Left ventricle myocardium superior (tissue), 1 donor: ENCODE data around the gene EFNA5. TPM values are rescaled to one million over a fixed set of nuclear protein-coding genes. Genes with fewer than 3 reads are reported as not detected.
A peak's percentile ranks its signal among the peaks of the same experiment; 100 is the strongest.

Experiments
- ATAC-seq: fragments of 200-7000 bp; cut with Tn5 transposase; one replicate; pipeline ENCODE4 v1.9.1; 2020; ENCODE audit warnings: mild to moderate bottlenecking, moderate library complexity
- DNase-seq: peaks from one replicate; pipeline ENCODE4 v3.0.0-alpha.2; 2020
- intact Hi-C: fragments of 100-400 bp; cut with micrococcal nuclease; formaldehyde crosslinking; loops from one replicate; pipeline ENCODE4 v1.11.0; 2022
- total RNA-seq: library from RNA; stranded (reverse); fragmentation: NEBNext Ultra II Directional; extraction: Animal tissue kit (Norgen Biotek cat#: 25700); gene quantifications from one replicate; pipeline ENCODE4 v1.2.1, GENCODE V29; 2021
- donor health status: DM: no; HTN: yes; CAD: no; lungs with severe emphysema.

Gene EFNA5
- total RNA-seq, 1 donor from 2014 or later: 36.4 TPM

GRCh38 chr5:107483231-107484024 is 187.3 kb downstream of the EFNA5 start:
- no peak for DNase-seq
- intact Hi-C loops: no loop called here
- no peak for ATAC-seq

GRCh38 chr5:107478068-107478641 is 192.6 kb downstream of the EFNA5 start:
- ATAC-seq: peak; percentile 25
- no peak for DNase-seq
- intact Hi-C loops: no loop called here

- ATAC-seq (no peak), DNase-seq (no peak)
- intact Hi-C loops: no loop called here
Observed at GRCh38 chr5:107477492-107477891, 193.2 kb downstream of the EFNA5 start.

GRCh38 chr5:107476783-107477182 is 194.0 kb downstream of the EFNA5 start:
- ATAC-seq (peak; percentile 84), DNase-seq (no peak)
- intact Hi-C loops: no loop called here

GRCh38 chr5:107474716-107475489 is 195.8 kb downstream of the EFNA5 start:
- no peak for DNase-seq
- intact Hi-C loops: no loop called here
- peak; percentile 32 for ATAC-seq

- ATAC-seq (no peak), DNase-seq (no peak)
- intact Hi-C loops: no loop called here
Observed at GRCh38 chr5:107474361-107474715, 196.4 kb downstream of the EFNA5 start.

GRCh38 chr5:107472620-107473064 is 198.1 kb downstream of the EFNA5 start:
- ATAC-seq: no peak
- intact Hi-C loops: no loop called here
- DNase-seq: no peak

GRCh38 chr5:107470295-107470582 is 200.5 kb downstream of the EFNA5 start:
- intact Hi-C loops: no loop called here
- DNase-seq (no peak), ATAC-seq (peak; percentile 14)

GRCh38 chr5:107469485-107470294 is 201.0 kb downstream of the EFNA5 start:
- intact Hi-C loops: no loop called here

GRCh38 chr5:107469064-107469463 is 201.7 kb downstream of the EFNA5 start:
- intact Hi-C loops: no loop called here
- no peak for DNase-seq

More at GRCh38 chr5:107469485-107470294, 201.0 kb downstream of the EFNA5 start:
- DNase-seq (no peak), ATAC-seq (no peak)

GRCh38 chr5:107468276-107468675 is 202.5 kb downstream of the EFNA5 start:
- ATAC-seq: peak; percentile 68
- intact Hi-C loops: no loop called here
- DNase-seq: no peak

More at GRCh38 chr5:107469064-107469463, 201.7 kb downstream of the EFNA5 start:
- no peak for ATAC-seq

GRCh38 chr5:107467137-107467932 is 203.4 kb downstream of the EFNA5 start:
- intact Hi-C loops: no loop called here
- peak; percentile 60 for ATAC-seq

GRCh38 chr5:107466233-107466769 is 204.4 kb downstream of the EFNA5 start:
- peak; percentile 20 for ATAC-seq
- no peak for DNase-seq
- intact Hi-C loops: no loop called here

More at GRCh38 chr5:107467137-107467932, 203.4 kb downstream of the EFNA5 start:
- no peak for DNase-seq

- intact Hi-C loops: no loop called here
- DNase-seq: no peak
- ATAC-seq: no peak
Observed at GRCh38 chr5:107464876-107465275, 205.9 kb downstream of the EFNA5 start.

GRCh38 chr5:107464416-107464815 is 206.3 kb downstream of the EFNA5 start:
- no peak for DNase-seq
- intact Hi-C loops: no loop called here

GRCh38 chr5:107463731-107464130 is 207.0 kb downstream of the EFNA5 start:
- ATAC-seq (no peak), DNase-seq (no peak)
- intact Hi-C loops: no loop called here

More at GRCh38 chr5:107464416-107464815, 206.3 kb downstream of the EFNA5 start:
- ATAC-seq: no peak

GRCh38 chr5:107461770-107462169 is 209.0 kb downstream of the EFNA5 start:
- ATAC-seq (no peak), DNase-seq (no peak)
- intact Hi-C loops: no loop called here

- no peak for ATAC-seq
- intact Hi-C loops: no loop called here
Observed at GRCh38 chr5:107460789-107461188, 209.9 kb downstream of the EFNA5 start.

More at GRCh38 chr5:107460789-107461188, 209.9 kb downstream of the EFNA5 start:
- DNase-seq: no peak
